ENCODE results near the gene STK36.

DNA sequence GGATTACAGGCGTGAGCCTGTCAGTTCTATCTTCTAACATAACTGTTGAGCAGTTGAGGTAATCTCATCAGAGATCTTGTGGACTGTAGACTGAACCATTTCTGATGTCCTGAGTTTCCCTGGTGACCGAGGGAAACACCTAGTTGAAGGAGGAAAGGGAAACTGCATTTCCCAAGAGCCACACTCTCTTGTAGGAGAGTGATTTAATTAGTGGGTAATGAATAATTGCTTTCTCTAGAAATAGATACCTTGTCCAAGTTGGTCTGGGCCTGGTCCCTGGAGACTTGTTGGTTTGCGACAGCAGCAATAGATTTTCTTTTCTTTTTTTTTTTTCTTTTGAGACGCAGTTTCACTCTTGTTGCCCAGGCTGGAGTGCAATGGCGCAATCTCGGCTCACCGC is 46.2 kb downstream of the STK36 start:
- TF ChIP-seq, protein P1, sequence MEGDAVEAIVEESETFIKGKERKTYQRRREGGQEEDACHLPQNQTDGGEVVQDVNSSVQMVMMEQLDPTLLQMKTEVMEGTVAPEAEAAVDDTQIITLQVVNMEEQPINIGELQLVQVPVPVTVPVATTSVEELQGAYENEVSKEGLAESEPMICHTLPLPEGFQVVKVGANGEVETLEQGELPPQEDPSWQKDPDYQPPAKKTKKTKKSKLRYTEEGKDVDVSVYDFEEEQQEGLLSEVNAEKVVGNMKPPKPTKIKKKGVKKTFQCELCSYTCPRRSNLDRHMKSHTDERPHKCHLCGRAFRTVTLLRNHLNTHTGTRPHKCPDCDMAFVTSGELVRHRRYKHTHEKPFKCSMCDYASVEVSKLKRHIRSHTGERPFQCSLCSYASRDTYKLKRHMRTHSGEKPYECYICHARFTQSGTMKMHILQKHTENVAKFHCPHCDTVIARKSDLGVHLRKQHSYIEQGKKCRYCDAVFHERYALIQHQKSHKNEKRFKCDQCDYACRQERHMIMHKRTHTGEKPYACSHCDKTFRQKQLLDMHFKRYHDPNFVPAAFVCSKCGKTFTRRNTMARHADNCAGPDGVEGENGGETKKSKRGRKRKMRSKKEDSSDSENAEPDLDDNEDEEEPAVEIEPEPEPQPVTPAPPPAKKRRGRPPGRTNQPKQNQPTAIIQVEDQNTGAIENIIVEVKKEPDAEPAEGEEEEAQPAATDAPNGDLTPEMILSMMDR (IDR thresholded peaks at IDR 0.05; ENCODE audit: poor library complexity): no peak
- no peak for TF ChIP-seq EZH2 (IDR thresholded peaks at IDR 0.05; ENCODE audit: borderline replicate concordance)
